Measurements from ENCODE around the gene CLEC17A. TPM values are rescaled to one million over a fixed set of nuclear protein-coding genes. Genes with fewer than 3 reads are reported as not detected.
"Not testable (repeated sequence)": the region's sequence is repeated elsewhere in the genome, so short reads cannot be mapped to it uniquely, and the experiment has no call there.

CLEC17A gene, protein sequence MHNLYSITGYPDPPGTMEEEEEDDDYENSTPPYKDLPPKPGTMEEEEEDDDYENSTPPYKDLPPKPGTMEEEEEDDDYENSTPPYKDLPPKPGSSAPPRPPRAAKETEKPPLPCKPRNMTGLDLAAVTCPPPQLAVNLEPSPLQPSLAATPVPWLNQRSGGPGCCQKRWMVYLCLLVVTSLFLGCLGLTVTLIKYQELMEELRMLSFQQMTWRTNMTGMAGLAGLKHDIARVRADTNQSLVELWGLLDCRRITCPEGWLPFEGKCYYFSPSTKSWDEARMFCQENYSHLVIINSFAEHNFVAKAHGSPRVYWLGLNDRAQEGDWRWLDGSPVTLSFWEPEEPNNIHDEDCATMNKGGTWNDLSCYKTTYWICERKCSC
- total RNA-seq (ENCODE audit: low replicate concordance): 0.09 TPM in 1 of 2 replicates, not detected in the other

- TF ChIP-seq, protein P1, sequence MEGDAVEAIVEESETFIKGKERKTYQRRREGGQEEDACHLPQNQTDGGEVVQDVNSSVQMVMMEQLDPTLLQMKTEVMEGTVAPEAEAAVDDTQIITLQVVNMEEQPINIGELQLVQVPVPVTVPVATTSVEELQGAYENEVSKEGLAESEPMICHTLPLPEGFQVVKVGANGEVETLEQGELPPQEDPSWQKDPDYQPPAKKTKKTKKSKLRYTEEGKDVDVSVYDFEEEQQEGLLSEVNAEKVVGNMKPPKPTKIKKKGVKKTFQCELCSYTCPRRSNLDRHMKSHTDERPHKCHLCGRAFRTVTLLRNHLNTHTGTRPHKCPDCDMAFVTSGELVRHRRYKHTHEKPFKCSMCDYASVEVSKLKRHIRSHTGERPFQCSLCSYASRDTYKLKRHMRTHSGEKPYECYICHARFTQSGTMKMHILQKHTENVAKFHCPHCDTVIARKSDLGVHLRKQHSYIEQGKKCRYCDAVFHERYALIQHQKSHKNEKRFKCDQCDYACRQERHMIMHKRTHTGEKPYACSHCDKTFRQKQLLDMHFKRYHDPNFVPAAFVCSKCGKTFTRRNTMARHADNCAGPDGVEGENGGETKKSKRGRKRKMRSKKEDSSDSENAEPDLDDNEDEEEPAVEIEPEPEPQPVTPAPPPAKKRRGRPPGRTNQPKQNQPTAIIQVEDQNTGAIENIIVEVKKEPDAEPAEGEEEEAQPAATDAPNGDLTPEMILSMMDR (IDR thresholded peaks at IDR 0.05; ENCODE audit: insufficient read depth, low read length): no peak
- no peak for DNase-seq (ENCODE audit: low read depth)
- H3K4me3 ChIP-seq (ENCODE audit: low read depth, low read length): no peak within 1 kb of the TSS
Observed at GRCh38 chr19:14582894-14583340, at the start of gene CLEC17A. Gene CLEC17A, plus strand, starts transcription at chr19:14583084. Its CDS starts 77 bp downstream, at chr19:14583161.

GRCh38 chr19:14533450-14533849 is 49.4 kb upstream of the CLEC17A start:
- no peak overlapping the region for H3K4me3 ChIP-seq (ENCODE audit: low read depth, low read length)
- DNase-seq (ENCODE audit: low read depth): no peak
- TF ChIP-seq, protein P1 (IDR thresholded peaks at IDR 0.05; ENCODE audit: insufficient read depth, low read length): no peak

DNA sequence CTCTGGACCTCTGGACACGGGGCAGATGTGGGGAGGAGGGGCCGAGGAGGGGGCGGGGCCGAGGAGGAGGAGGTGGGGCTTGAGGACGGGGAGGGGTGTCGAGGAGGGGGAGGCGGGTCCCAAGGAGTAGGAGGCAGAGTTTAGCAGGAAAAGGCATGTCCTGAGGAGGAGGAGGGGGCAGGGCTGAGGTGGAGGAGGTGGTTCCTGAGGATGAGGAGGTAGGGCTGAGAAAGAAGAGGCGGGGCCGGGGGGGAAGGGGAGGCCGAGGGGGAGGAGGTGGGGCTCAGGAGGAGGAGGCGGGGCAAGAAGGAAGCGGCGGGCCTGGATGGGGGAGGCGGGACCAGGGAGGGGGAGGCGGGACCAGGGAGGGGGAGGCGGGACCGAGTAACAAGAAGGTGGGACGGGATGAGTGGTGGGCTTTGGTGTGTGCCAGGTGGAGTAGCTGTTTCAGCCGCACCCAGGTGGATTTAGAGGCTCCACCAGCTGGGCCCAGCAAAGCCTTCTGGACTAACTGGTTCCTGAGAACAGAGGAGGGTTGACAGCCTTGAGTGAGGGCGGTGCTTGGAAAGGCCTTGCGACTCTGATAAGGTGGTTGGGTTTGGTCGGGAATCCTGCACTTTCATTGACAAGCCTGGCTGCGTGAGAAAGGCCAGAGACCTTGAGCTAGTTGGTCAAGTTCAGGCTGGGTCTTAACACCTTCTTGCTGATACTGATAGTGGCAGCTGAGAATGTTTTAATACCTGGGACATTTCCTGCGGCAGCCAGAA is 45.8 kb upstream of the CLEC17A start:
- peak overlapping the region; percentile 45 for H3K4me3 ChIP-seq (ENCODE audit: low read depth, low read length)
- TF ChIP-seq, protein P1 (IDR thresholded peaks at IDR 0.05; ENCODE audit: insufficient read depth, low read length): no peak
- DNase-seq (ENCODE audit: low read depth): peak; percentile 61

DNA sequence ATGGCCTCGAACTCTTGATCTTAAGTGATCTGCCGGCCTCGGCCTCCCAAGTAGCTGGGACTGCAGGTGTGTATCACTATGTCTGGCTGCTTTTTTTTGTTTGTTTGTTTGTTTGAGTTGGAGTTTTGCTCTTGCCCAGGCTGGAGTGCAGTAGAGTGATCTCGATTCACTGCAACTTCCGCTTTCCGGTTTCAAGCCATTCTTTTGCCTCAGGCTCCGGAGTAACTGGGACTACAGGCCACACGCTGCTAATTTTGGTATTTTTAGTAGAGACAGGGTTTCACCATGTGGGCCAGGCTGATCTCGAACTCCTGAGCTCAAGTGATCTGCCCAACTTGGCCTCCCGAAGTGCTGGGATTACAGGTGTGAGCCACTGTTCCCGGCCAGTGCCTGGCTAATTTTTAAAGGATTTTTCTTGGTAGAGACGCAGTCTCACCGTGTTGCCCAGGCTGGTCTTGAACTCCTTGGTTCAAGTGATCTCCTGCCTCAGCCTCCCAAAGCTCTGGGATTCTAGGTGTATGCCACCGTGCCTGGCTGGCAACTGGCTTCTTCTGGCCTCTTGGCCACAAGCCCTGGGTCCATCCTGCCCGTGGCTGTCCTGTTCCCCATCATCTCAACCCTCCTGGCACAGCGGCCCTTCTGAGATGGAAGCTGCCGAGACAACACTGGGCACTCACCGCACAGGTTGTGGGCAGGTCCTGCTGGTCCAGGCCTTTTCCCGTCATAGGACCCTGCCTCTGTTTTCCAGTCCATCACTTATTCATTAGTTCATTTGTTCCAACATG is 42.0 kb upstream of the CLEC17A start:
- no peak overlapping the region for H3K4me3 ChIP-seq (ENCODE audit: low read depth, low read length)
- no peak for DNase-seq (ENCODE audit: low read depth)
- TF ChIP-seq, protein P1 (IDR thresholded peaks at IDR 0.05; ENCODE audit: insufficient read depth, low read length): no peak

GRCh38 chr19:14541979-14542378 is 40.9 kb upstream of the CLEC17A start:
- H3K4me3 ChIP-seq (ENCODE audit: low read depth, low read length); DNase-seq (ENCODE audit: low read depth): not testable (repeated sequence)

- H3K4me3 ChIP-seq (ENCODE audit: low read depth, low read length): no peak overlapping the region
- peak; percentile 75 for DNase-seq (ENCODE audit: low read depth)
- TF ChIP-seq, protein P1 (IDR thresholded peaks at IDR 0.05; ENCODE audit: insufficient read depth, low read length): no peak
Observed at GRCh38 chr19:14542711-14543328, 40.1 kb upstream of the CLEC17A start.
